RWPE1 (cell line): Measurements from ENCODE around the gene PCSK1N.

ENCODE experiments used
- CTCF ChIA-PET: fragments of 350-600 bp; sonication (Branson Sonifier 250); formaldehyde crosslinking; extraction: SDS; loops from one replicate; lab custom pipeline; 2021; lab: Yijun Ruan, JAX
- POLR2A ChIA-PET: fragments of 400-600 bp; formaldehyde crosslinking; extraction: SDS; loops from one replicate; lab custom pipeline; 2020; ENCODE audit warnings: antibody characterized with exemption; ENCODE audit not compliant: low non-redundant PET; lab: Yijun Ruan, JAX
- DNase-seq: peaks from one replicate; pipeline ENCODE4 v3.0.0; 2012; ENCODE audit warnings: low spot score
- H3K27ac ChIP-seq: fragments of 450-650 bp; 2 replicates; pipeline ENCODE4 v1.5.1; 2017
- CTCF ChIP-seq: fragments of 450-650 bp; conservative IDR thresholded peaks from 2 replicates; pipeline ENCODE4 v1.5.1; 2017; ENCODE audit warnings: low read depth, mild to moderate bottlenecking

The PCSK1N gene

DNA sequence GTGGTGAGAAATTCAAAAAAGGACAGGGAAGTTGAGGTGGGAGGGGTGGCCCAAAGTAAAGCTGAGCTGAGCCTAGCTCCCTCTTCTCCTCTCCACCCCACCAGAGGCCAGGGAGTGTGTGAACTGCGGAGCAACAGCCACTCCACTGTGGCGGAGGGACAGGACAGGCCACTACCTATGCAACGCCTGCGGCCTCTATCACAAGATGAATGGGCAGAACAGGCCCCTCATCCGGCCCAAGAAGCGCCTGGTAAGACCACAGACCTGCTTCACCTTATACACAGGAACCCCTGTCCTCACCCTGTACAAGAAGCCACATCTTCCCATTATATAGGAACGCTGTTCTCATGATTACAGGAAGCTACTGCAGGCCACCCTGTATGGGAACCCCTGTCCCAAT is 43.2 kb downstream of the PCSK1N start:
- TF ChIP-seq CTCF, result no peak
- ChIA-PET POLR2A (no interaction called here), CTCF (no interaction called here)
- DNase-seq, result no peak
- no peak overlapping the region for H3K27ac ChIP-seq

- TF ChIP-seq CTCF, result no peak
- H3K27ac ChIP-seq, result no peak overlapping the region
- ChIA-PET CTCF (no interaction called here), POLR2A (no interaction called here)
- no peak for DNase-seq
Observed at GRCh38 chrX:48791063-48791820, 44.2 kb downstream of the PCSK1N start.

DNA sequence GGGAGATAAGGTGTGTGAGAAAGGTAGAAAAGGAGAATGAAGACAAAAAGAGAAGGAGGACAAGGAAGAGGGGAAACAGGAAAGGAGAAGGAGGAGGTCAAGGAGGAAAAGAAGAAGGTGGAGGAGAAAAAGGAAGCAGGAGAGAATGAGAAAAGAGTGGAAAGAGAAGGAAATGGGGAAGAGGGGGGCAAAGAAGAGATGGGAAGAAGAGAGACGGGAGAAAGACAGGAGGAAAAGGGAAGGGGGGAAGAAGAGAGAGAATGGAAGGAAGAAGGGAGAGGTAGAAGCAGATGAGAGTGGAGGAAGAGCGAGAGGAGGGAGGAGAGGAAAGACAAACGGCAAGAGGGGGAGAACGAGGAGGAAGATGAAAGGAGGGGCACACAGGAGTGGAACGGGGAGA is 44.9 kb downstream of the PCSK1N start:
- ChIA-PET POLR2A (no interaction called here), CTCF (no interaction called here)
- DNase-seq, result no peak
- no peak for TF ChIP-seq CTCF
- no peak overlapping the region for H3K27ac ChIP-seq

DNA sequence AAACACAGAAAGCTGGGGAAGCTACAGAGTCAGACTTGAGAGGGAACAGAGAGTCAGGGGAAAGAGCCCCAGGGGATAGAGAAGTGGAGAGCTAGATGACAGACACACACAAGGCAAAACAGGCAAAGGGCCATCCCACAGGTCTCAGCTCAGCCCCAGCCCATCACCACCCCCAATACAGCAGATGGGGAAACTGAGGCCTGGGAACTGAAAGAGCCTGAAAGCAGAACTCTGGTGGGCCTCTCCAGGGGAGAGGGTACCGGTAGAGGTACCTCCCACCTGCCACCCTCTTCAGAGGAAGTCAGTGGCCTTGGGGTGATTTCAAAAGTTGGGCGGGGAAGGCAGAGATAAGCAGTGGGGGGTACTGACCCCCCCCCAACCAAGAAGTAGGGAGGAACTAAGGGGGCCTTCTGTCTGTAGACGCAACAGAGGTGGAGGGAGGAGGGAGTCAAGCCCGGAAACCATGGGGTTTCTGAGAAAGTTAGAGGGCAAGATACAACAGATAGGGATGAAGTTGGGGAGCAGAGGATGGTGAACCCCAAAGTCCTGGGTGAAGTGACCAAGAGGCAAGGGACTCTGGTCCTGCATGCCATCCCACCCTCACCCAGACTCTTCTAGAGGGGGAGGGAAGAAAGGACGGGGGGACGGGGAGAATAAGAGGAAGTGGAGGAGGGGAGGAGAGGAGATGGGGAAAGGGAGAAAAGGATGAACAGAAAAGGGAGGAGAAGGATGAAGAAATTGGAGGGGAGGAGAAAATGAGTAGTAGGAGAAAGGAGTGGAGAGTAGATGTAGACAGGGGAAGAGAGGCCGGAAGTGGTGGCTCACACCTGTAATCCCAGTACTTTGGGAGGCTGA is 45.8 kb downstream of the PCSK1N start:
- POLR2A ChIA-PET, result no interaction called here
- no peak for DNase-seq
- CTCF ChIA-PET, result no interaction called here
- H3K27ac ChIP-seq, result no peak overlapping the region
- no peak for TF ChIP-seq CTCF

DNA sequence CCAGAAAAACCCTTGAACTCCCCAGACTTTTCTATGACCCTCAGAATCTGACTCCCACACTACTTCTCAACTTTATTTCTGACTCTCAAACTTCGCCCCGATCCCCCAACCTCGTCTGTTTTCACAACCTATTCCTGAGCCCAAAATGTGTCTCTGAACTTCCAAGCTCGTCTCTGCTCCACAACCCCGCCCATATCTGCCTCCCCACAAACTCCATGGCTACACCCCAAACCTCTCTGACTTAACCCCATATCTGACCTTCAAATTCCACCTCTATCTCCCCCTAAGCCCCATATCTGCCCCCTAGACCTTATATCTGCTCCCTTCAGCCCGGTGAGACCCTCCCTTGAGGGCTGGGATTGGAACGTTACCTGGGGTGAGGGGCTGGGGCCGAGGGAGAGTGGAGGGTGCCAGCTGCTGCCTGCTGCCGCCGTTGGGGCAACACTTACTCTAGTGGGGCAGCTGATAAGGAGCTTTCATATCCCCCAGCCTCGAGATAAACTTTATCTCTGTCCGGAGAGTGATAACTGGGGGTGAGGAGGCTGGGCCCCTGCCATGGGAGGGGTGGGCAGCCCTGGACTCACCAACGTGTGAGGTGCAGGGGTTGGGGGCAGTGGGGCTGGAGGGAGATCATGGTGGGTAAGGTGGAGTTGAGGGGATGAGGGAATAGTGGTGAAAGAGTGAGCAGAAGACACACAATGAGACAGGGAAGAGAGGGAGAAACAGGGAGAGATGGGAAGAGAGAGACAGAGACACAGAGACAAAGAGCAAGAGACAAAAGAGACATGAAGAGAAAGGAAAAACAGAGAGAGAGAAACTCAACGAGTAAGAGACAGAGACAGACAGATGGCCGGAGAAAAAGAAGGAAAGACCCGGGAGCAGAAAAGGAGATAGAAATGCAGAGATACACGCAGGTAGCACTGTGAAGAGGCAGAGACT is 47.6 kb downstream of the PCSK1N start:
- no peak for DNase-seq
- no peak for TF ChIP-seq CTCF
- H3K27ac ChIP-seq, result no peak overlapping the region
- ChIA-PET POLR2A (no interaction called here), CTCF (no interaction called here)
